H1 (cell line): ENCODE measurements around the gene IGSF11. TPM values are rescaled to one million over a fixed set of nuclear protein-coding genes. Genes with fewer than 3 reads are reported as not detected.

Source experiments
- CHD7 ChIP-seq: fragments of 300-600 bp; sonication (generic); IDR thresholded peaks from 2 replicates; pipeline ENCODE4 v1.7.1; 2012; ENCODE audit warnings: low read length, moderate library complexity, mild to moderate bottlenecking, inconsistent platforms; ENCODE audit not compliant: insufficient replicate concordance
- EGR1 ChIP-seq: IDR thresholded peaks from 2 replicates; pipeline ENCODE4 v1.6.1; 2011; ENCODE audit warnings: low read depth, low read length, borderline replicate concordance
- EP300 ChIP-seq, 2 experiments: IDR thresholded peaks; 1 replicate in 1 of 2; 2 replicates in 1 of 2; pipeline ENCODE4 v1.6.1; 2011 to 2012; ENCODE audit warnings: low read depth in 2 of 2, low read length in 2 of 2, mild to moderate bottlenecking in 2 of 2, borderline replicate concordance in 1 of 2, inconsistent platforms in 1 of 2, moderate library complexity in 1 of 2
- HDAC6 ChIP-seq: IDR thresholded peaks from one replicate; pipeline ENCODE4 v1.7.1; 2012; ENCODE audit warnings: low read depth, mild to moderate bottlenecking, inconsistent platforms, low read length, moderate library complexity
- RXRA ChIP-seq: IDR thresholded peaks from 2 replicates; pipeline ENCODE4 v1.6.1; 2011; ENCODE audit warnings: low read depth, mild to moderate bottlenecking, low read length, moderate library complexity; ENCODE audit not compliant: insufficient read depth
- SP2 ChIP-seq: IDR thresholded peaks from 2 replicates; pipeline ENCODE4 v1.6.1; 2012; ENCODE audit warnings: mild to moderate bottlenecking, low read length, inconsistent platforms
- YY1 ChIP-seq: IDR thresholded peaks from 2 replicates; pipeline ENCODE4 v1.6.1; 2011; ENCODE audit warnings: low read depth, mild to moderate bottlenecking, low read length
- polyA plus RNA-seq, 7 experiments: library from polyadenylated mRNA; depleted of rRNA in 3 of 7; stranded (reverse) in 5 of 7; unstranded in 2 of 7; fragments of >200 nt in 5 of 7; fragments of 200-250 nt in 2 of 7; gene quantifications; 1 replicate in 5 of 7; 2 replicates in 1 of 7; 4 replicates in 1 of 7; pipeline versions ENCODE4 v1.2.1 to v1.2.3, GENCODE V29; 2011 to 2013; ENCODE audit warnings: missing spikeins in 2 of 7, mixed read lengths in 2 of 7
- total RNA-seq: library from RNA; stranded (reverse); fragmentation: NEBNext Ultra II Directional; extraction: Animal tissue kit (Norgen Biotek cat#: 25700); gene quantifications from 2 replicates; pipeline ENCODE4 v1.2.1, GENCODE V29; 2021
- TF ChIP-seq, protein P1 (sequence below): IDR thresholded peaks from 2 replicates; pipeline ENCODE4 v1.6.1; 2012; ENCODE audit warnings: inconsistent platforms
- TF ChIP-seq, protein P2 (sequence below): IDR thresholded peaks from 2 replicates; pipeline ENCODE4 v1.6.1; 2012; ENCODE audit warnings: inconsistent platforms

The IGSF11 gene
- total and polyA plus RNA-seq, 2 of the 8 experiments (the other 6 are each of a cell fraction or from before 2014, with no cell fraction given), result 1.1 to 4.1 TPM

DNA sequence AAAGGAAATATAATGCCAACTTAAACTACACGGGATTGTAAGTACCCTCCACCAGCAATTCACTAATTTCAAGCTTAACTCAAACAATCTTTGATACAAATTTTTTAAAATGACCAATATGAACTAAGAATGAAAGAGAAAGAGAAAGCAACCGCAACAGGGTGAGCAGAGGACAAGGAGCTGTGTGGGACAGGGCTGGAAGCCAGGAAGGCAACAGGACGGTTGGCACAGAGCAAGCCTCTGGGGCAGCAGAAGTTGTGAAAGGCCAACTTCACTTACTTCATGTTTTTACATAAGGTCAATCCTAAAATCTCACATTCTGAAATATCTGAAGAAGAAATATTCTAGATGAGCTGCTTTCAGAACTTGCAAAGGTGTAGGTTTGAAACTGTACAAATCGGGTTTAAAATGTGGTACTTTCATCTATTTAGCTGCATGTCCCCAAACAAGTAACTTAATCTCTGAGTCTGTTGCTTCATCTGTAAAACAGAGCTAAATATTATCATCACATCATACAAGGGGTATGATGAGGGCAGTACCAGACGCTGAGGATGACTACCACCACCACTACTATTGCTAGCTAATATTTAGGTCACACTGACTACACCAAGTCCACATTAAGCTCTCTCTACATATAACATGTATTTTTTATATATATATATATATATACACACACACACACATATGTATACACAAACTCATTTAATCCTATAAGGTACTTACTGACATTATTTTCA is 101.7 kb downstream of the IGSF11 start (continued):
- TF ChIP-seq, protein P1, sequence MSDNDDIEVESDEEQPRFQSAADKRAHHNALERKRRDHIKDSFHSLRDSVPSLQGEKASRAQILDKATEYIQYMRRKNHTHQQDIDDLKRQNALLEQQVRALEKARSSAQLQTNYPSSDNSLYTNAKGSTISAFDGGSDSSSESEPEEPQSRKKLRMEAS, result no peak
- TF ChIP-seq, protein P2, sequence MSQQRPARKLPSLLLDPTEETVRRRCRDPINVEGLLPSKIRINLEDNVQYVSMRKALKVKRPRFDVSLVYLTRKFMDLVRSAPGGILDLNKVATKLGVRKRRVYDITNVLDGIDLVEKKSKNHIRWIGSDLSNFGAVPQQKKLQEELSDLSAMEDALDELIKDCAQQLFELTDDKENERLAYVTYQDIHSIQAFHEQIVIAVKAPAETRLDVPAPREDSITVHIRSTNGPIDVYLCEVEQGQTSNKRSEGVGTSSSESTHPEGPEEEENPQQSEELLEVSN, result no peak
- TF ChIP-seq CHD7 (no peak), YY1 (no peak), SP2 (no peak), EP300 (IDR thresholded peaks at IDR 0.05; ENCODE audit: borderline replicate concordance in 1 of 2, low read depth in 2 of 2, low read length in 2 of 2) (no peak), HDAC6 (no peak), RXRA (no peak), EGR1 (no peak)
